HFF-Myc (cell line): ENCODE results near the gene CRNKL1.

Source experiments
- DNase-seq: peaks from one replicate; pipeline ENCODE4 v3.0.0-alpha.2; 2011; ENCODE audit warnings: low read depth; ENCODE audit errors: extremely low read depth
- H3K4me3 ChIP-seq: replicated peaks from 2 replicates; pipeline ENCODE4 v1.5.1; 2011; ENCODE audit warnings: low read depth, mild to moderate bottlenecking, control low read depth, low read length
- TF ChIP-seq, protein P1 (sequence below): IDR thresholded peaks from 2 replicates; pipeline ENCODE4 v1.5.1; 2012; ENCODE audit warnings: mild to moderate bottlenecking, low read depth, low read length, control low read depth; ENCODE audit errors: missing control alignments

Gene CRNKL1

GRCh38 chr20:20078041-20078440 lies 25.8 kb upstream of the CRNKL1 start:
- DNase-seq, result no peak
- no peak overlapping the region for H3K4me3 ChIP-seq
- TF ChIP-seq, protein P1, sequence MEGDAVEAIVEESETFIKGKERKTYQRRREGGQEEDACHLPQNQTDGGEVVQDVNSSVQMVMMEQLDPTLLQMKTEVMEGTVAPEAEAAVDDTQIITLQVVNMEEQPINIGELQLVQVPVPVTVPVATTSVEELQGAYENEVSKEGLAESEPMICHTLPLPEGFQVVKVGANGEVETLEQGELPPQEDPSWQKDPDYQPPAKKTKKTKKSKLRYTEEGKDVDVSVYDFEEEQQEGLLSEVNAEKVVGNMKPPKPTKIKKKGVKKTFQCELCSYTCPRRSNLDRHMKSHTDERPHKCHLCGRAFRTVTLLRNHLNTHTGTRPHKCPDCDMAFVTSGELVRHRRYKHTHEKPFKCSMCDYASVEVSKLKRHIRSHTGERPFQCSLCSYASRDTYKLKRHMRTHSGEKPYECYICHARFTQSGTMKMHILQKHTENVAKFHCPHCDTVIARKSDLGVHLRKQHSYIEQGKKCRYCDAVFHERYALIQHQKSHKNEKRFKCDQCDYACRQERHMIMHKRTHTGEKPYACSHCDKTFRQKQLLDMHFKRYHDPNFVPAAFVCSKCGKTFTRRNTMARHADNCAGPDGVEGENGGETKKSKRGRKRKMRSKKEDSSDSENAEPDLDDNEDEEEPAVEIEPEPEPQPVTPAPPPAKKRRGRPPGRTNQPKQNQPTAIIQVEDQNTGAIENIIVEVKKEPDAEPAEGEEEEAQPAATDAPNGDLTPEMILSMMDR, result no peak

- DNase-seq, result no peak
- no peak overlapping the region for H3K4me3 ChIP-seq
- TF ChIP-seq, protein P1, result no peak
Observed at GRCh38 chr20:20076297-20077065, 24.2 kb upstream of the CRNKL1 start.

GRCh38 chr20:20075032-20075431 lies 22.8 kb upstream of the CRNKL1 start:
- DNase-seq, result no peak
- no peak overlapping the region for H3K4me3 ChIP-seq
- TF ChIP-seq, protein P1, result no peak

GRCh38 chr20:20073801-20074371 lies 21.6 kb upstream of the CRNKL1 start:
- no peak overlapping the region for H3K4me3 ChIP-seq
- DNase-seq, result no peak
- TF ChIP-seq, protein P1, result no peak

GRCh38 chr20:20070871-20071726 lies 18.8 kb upstream of the CRNKL1 start:
- TF ChIP-seq, protein P1, result no peak
- no peak for DNase-seq
- no peak overlapping the region for H3K4me3 ChIP-seq

DNA sequence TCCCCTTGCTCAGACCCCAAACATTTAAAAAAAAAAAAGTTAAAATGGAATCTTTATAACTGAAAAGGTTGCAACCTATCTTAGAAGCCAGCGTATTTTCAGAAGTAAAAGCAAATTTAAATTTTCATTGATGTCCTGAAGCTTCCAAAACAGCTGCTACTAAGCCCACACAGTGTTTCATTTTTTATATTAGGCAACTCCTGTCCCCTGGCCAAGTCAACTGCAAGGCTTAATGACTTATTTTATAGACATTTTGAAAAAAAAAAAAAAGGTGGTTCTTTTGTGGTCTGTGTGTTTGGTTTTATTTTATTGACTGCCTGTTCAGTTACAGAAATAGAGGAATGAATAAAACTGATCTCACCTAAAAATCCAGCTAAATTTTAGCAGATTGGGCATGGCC lies 13.1 kb upstream of the CRNKL1 start:
- no peak for DNase-seq
- H3K4me3 ChIP-seq, result no peak overlapping the region
- TF ChIP-seq, protein P1, result no peak
